B cell (primary cell): ENCODE data around the gene ARMC12. TPM values are rescaled to one million over a fixed set of nuclear protein-coding genes. Genes with fewer than 3 reads are reported as not detected.

Source experiments
- ATAC-seq: fragments of 200-7000 bp; cut with Tn5 transposase; one replicate; pipeline ENCODE4 v1.10.0; 2021; ENCODE audit warnings: low read depth, mild to moderate bottlenecking, moderate number of reproducible peaks, moderate library complexity
- CTCF ChIA-PET: fragments of 350-600 bp; sonication (Branson Sonifier 250); formaldehyde crosslinking; loops from one replicate; lab custom pipeline; 2021; ENCODE audit warnings: antibody characterized with exemption, inconsistent platforms; lab: Charles Lee
- POLR2A ChIA-PET: fragments of 350-600 bp; sonication (Branson Sonifier 250); formaldehyde crosslinking; loops from one replicate; lab custom pipeline; 2021; ENCODE audit warnings: antibody characterized with exemption; lab: Charles Lee
- DNase-seq: peaks from one replicate; pipeline ENCODE4 v3.0.0; 2013
- H2AFZ ChIP-seq: 2 replicates; pipeline ENCODE4 v1.6.1; 2012; ENCODE audit warnings: mild to moderate bottlenecking, low read depth, low read length; ENCODE audit not compliant: insufficient read depth, poor library complexity, severe bottlenecking
- H3K27ac ChIP-seq, 2 donors: 1 replicate in 1 of 2; 2 replicates in 1 of 2; pipeline ENCODE4 v1.5.1; 2012 to 2013; ENCODE audit warnings: low read length in 2 of 2, mild to moderate bottlenecking in 2 of 2, moderate library complexity in 1 of 2
- H3K27me3 ChIP-seq, 4 experiments: fragments of 200-600 bp in 1 of 4; sonication (generic) in 1 of 4; replicated peaks in 1 of 4; 1 replicate in 2 of 4; 2 replicates in 2 of 4; pipeline versions ENCODE4 v1.6.1 to v1.7.0; 2013 to 2016; ENCODE audit warnings: low read length in 3 of 4, mild to moderate bottlenecking in 2 of 4, mixed read lengths in 1 of 4, moderate library complexity in 1 of 4; ENCODE audit not compliant: insufficient read depth in 4 of 4, control insufficient read depth in 3 of 4; ENCODE audit errors: control extremely low read depth in 1 of 4
- H3K36me3 ChIP-seq, 2 experiments: replicated peaks in 1 of 2; 1 replicate in 1 of 2; 2 replicates in 1 of 2; pipeline versions ENCODE4 v1.6.1 to v1.7.1; 2013; ENCODE audit warnings: low read length in 1 of 2; ENCODE audit not compliant: insufficient read depth in 2 of 2, control insufficient read depth in 1 of 2; ENCODE audit errors: control extremely low read depth in 1 of 2, extremely low read depth in 1 of 2
- H3K4me1 ChIP-seq, 2 donors: fragments of 200-600 bp in 1 of 2; sonication (generic) in 1 of 2; 1 replicate in 1 of 2; 2 replicates in 1 of 2; pipeline versions ENCODE4 v1.5.1 to v1.6.1; 2013 to 2017; ENCODE audit warnings: low read length in 2 of 2; ENCODE audit not compliant: control insufficient read depth in 2 of 2, insufficient read depth in 2 of 2
- H3K4me2 ChIP-seq: replicated peaks from 2 replicates; pipeline ENCODE3; 2012; ENCODE audit warnings: mild to moderate bottlenecking, low read depth, low read length; ENCODE audit not compliant: poor library complexity, severe bottlenecking
- H3K4me3 ChIP-seq, 5 experiments: fragments of 200-600 bp in 1 of 5; sonication (generic) in 1 of 5; 1 replicate in 3 of 5; 2 replicates in 2 of 5; pipeline versions ENCODE4 v1.5.1 to v1.7.0; 2011 to 2016; ENCODE audit warnings: low read length in 4 of 5, mild to moderate bottlenecking in 4 of 5, low read depth in 2 of 5, control low read depth in 1 of 5, moderate library complexity in 1 of 5; ENCODE audit not compliant: insufficient read depth in 1 of 5; ENCODE audit errors: control extremely low read depth in 1 of 5, extremely low read depth in 1 of 5
- H3K79me2 ChIP-seq: fragments of 200-600 bp; sonication (generic); one replicate; pipeline ENCODE4 v1.6.0; 2016; ENCODE audit warnings: low read length; ENCODE audit not compliant: control insufficient read depth, insufficient read depth
- H3K9ac ChIP-seq: fragments of 200-600 bp; sonication (generic); 2 replicates; pipeline ENCODE4 v1.6.1; 2017; ENCODE audit warnings: mild to moderate bottlenecking, low read length, moderate library complexity
- H3K9me3 ChIP-seq, 3 donors: one replicate each; pipeline versions ENCODE4 v1.6.1 to v1.7.1; 2013; ENCODE audit warnings: low read length in 2 of 3; ENCODE audit not compliant: control insufficient read depth in 2 of 3, insufficient read depth in 1 of 3; ENCODE audit errors: control extremely low read depth in 1 of 3
- H4K20me1 ChIP-seq: 2 replicates; pipeline ENCODE4 v1.6.0; 2012; ENCODE audit warnings: mild to moderate bottlenecking, low read length; ENCODE audit not compliant: insufficient read depth, control insufficient read depth, poor library complexity, severe bottlenecking
- H3K27ac Mint-ChIP-seq: one replicate; pipeline ENCODE4 v1.8.0; 2021; ENCODE audit warnings: mixed read lengths
- H3K27me3 Mint-ChIP-seq: one replicate; pipeline ENCODE4 v1.8.0; 2021; ENCODE audit warnings: mixed read lengths
- H3K4me1 Mint-ChIP-seq: one replicate; pipeline ENCODE4 v1.8.0; 2021; ENCODE audit warnings: mixed read lengths
- H3K4me3 Mint-ChIP-seq: one replicate; pipeline ENCODE4 v1.8.0; 2021; ENCODE audit warnings: mixed read lengths
- H3K9me3 Mint-ChIP-seq: one replicate; pipeline ENCODE4 v1.8.0; 2022; ENCODE audit warnings: mixed read lengths; ENCODE audit not compliant: insufficient read depth
- CTCF ChIP-seq: fragments of 200-600 bp; IDR thresholded peaks from one replicate; pipeline ENCODE4 v1.8.0; 2022; ENCODE audit warnings: antibody characterized with exemption, mild to moderate bottlenecking
- EZH2 ChIP-seq: IDR thresholded peaks from 2 replicates; pipeline ENCODE4 v1.6.1; 2012; ENCODE audit warnings: borderline replicate concordance, low read depth, mild to moderate bottlenecking, moderate library complexity, low read length; ENCODE audit not compliant: insufficient read depth, poor library complexity, severe bottlenecking
- WGBS: methylation state at CpG from one replicate; pipeline ENCODE4 v1.1.5; 2013; ENCODE audit warnings: missing lambda C conversion rate; ENCODE audit not compliant: insufficient coverage; 5-methylcytosine and 5-hydroxymethylcytosine counted together
- intact Hi-C: fragments of 100-400 bp; cut with micrococcal nuclease; formaldehyde crosslinking; loops from one replicate; pipeline ENCODE4 v1.10.0; 2022
- polyA plus RNA-seq: library from polyadenylated mRNA; depleted of rRNA; stranded (reverse); fragments of >200 nt; gene quantifications from 2 replicates; pipeline ENCODE4 v1.2.3, GENCODE V29; 2012
- total RNA-seq, 2 donors: library from RNA; stranded (reverse); fragments of 120-200 nt in 1 of 2; gene quantifications; 1 replicate in 1 of 2; 2 replicates in 1 of 2; pipeline versions ENCODE4 v1.2.3 to v1.2.4, GENCODE V29; 2013 to 2022

Gene ARMC12
- total and polyA plus RNA-seq, 2 donors (not counting 1 experiment from before 2014, with no cell fraction given), result 0.52 to 2.8 TPM

GRCh38 chr6:35745509-35745908 lies 8.7 kb downstream of the ARMC12 start:
- Mint-ChIP-seq H3K9me3 (peaks cover 9% of the 10 kb centered on the region), H3K27ac (no peak overlapping the region), H3K27me3 (no peaks in the 10 kb centered on the region), H3K4me3 (no peak overlapping the region), H3K4me1 (no peaks in the 10 kb centered on the region)
- Histone ChIP-seq H3K27ac (no peak overlapping the region), H3K27me3 (no peaks in the 10 kb centered on the region), H3K4me3 (no peak overlapping the region), H4K20me1 (no peaks in the 10 kb centered on the region), H3K9ac (no peak overlapping the region), H3K4me2 (no peak overlapping the region), H3K36me3 (no peaks in the 10 kb centered on the region), H2AFZ (no peak overlapping the region), H3K4me1 (no peaks in the 10 kb centered on the region), H3K9me3 (peaks cover 0 to 9% (median 7%) of the 10 kb centered on the region in 3 donors), H3K79me2 (no peaks in the 10 kb centered on the region)
- CTCF ChIA-PET, result interaction anchor here (0.7 kb wide), 1 partner anchor 350 kb away, joined by 3 read pairs; no protein-coding TSS in a partner anchor
- WGBS, result 82% methylated on average over 4 of the region's 7 CpGs
- no peak for ATAC-seq
- POLR2A ChIA-PET, result no interaction called here
- intact Hi-C loops, result no loop called here
- TF ChIP-seq EZH2 (no peak), CTCF (no peak)
- DNase-seq, result no peak

- WGBS, result 98% methylated on average over 3 of the region's 3 CpGs
- no peaks in the 10 kb centered on the region for H3K36me3 ChIP-seq
- intact Hi-C loops, result no loop called here
- H3K4me1 Mint-ChIP-seq, result no peaks in the 10 kb centered on the region
- H2AFZ ChIP-seq, result no peak overlapping the region
- H3K4me3 Mint-ChIP-seq, result no peak overlapping the region
- no peak overlapping the region for H3K27ac Mint-ChIP-seq
- CTCF ChIA-PET, result interaction anchor here (0.7 to 1.0 kb wide), 2 partner anchors 163 to 349 kb away, joined by 3 read pairs; no protein-coding TSS in a partner anchor
- H4K20me1 ChIP-seq, result no peaks in the 10 kb centered on the region
- no peak overlapping the region for H3K27ac ChIP-seq
- DNase-seq (no peak), ATAC-seq (no peak)
- no peaks in the 10 kb centered on the region for H3K27me3 ChIP-seq
- no peak overlapping the region for H3K4me3 ChIP-seq
- H3K9ac ChIP-seq, result no peak overlapping the region
- peaks cover 0 to 9% (median 7%) of the 10 kb centered on the region in 3 donors for H3K9me3 ChIP-seq
- no peaks in the 10 kb centered on the region for H3K4me1 ChIP-seq
- H3K4me2 ChIP-seq, result no peak overlapping the region
- TF ChIP-seq CTCF, result no peak
- TF ChIP-seq EZH2, result no peak
- no peaks in the 10 kb centered on the region for H3K27me3 Mint-ChIP-seq
- H3K79me2 ChIP-seq, result no peaks in the 10 kb centered on the region
- peaks cover 9% of the 10 kb centered on the region for H3K9me3 Mint-ChIP-seq
- POLR2A ChIA-PET, result no interaction called here
Measured at GRCh38 chr6:35746516-35746915, 9.7 kb downstream of the ARMC12 start.
